ENCODE measurements around the gene KCNH2.
"Not testable (repeated sequence)": the region's sequence is repeated elsewhere in the genome, so short reads cannot be mapped to it uniquely, and the experiment has no call there.

Gene KCNH2

GRCh38 chr7:150934045-150934766 is 43.9 kb downstream of the KCNH2 start:
- DNase-seq (ENCODE audit: low spot score), result no peak

GRCh38 chr7:150931199-150931869 is 46.8 kb downstream of the KCNH2 start:
- DNase-seq (ENCODE audit: low spot score), result no peak

GRCh38 chr7:150928541-150928940 is 49.6 kb downstream of the KCNH2 start:
- DNase-seq (ENCODE audit: low spot score), result no peak

- DNase-seq (ENCODE audit: low spot score), result no peak
These were observed 50.2 kb downstream of the KCNH2 start for GRCh38 chr7:150927956-150928344.

- DNase-seq (ENCODE audit: low spot score), result no peak
These were observed 50.8 kb downstream of the KCNH2 start for GRCh38 chr7:150927157-150927955.

GRCh38 chr7:150926066-150926465 is 52.1 kb downstream of the KCNH2 start:
- no peak for DNase-seq (ENCODE audit: low spot score)

GRCh38 chr7:150924369-150924781 is 53.7 kb downstream of the KCNH2 start:
- DNase-seq (ENCODE audit: low spot score), result no peak

- DNase-seq (ENCODE audit: low spot score), result no peak
These were observed 54.3 kb downstream of the KCNH2 start for GRCh38 chr7:150923802-150924201.

GRCh38 chr7:150923196-150923595 is 54.9 kb downstream of the KCNH2 start:
- no peak for DNase-seq (ENCODE audit: low spot score)

- DNase-seq (ENCODE audit: low spot score), result no peak
These were observed 59.0 kb downstream of the KCNH2 start for GRCh38 chr7:150919160-150919559.

GRCh38 chr7:150918378-150918777 is 59.7 kb downstream of the KCNH2 start:
- no peak for DNase-seq (ENCODE audit: low spot score)

GRCh38 chr7:150917969-150918368 is 60.2 kb downstream of the KCNH2 start:
- DNase-seq (ENCODE audit: low spot score), result no peak

GRCh38 chr7:150916670-150917069 is 61.5 kb downstream of the KCNH2 start:
- DNase-seq (ENCODE audit: low spot score), result no peak

GRCh38 chr7:150914966-150915365 is 63.2 kb downstream of the KCNH2 start:
- no peak for DNase-seq (ENCODE audit: low spot score)

GRCh38 chr7:150914196-150914595 is 63.9 kb downstream of the KCNH2 start:
- no peak for DNase-seq (ENCODE audit: low spot score)

GRCh38 chr7:150912427-150912826 is 65.7 kb downstream of the KCNH2 start:
- DNase-seq (ENCODE audit: low spot score), result no peak

GRCh38 chr7:150911590-150912267 is 66.4 kb downstream of the KCNH2 start:
- no peak for DNase-seq (ENCODE audit: low spot score)

- DNase-seq (ENCODE audit: low spot score), result no peak
These were observed 67.1 kb downstream of the KCNH2 start for GRCh38 chr7:150910996-150911422.

GRCh38 chr7:150910305-150910995 is 67.7 kb downstream of the KCNH2 start:
- not testable (repeated sequence) for DNase-seq (ENCODE audit: low spot score)

- no peak for DNase-seq (ENCODE audit: low spot score)
These were observed 68.7 kb downstream of the KCNH2 start for GRCh38 chr7:150909200-150909995.

GRCh38 chr7:150908173-150908572 is 69.9 kb downstream of the KCNH2 start:
- no peak for DNase-seq (ENCODE audit: low spot score)

All from putamen (tissue), 1 donor.